GM10266 (cell line): ENCODE measurements around the gene MIF4GD.
A peak's percentile ranks its signal among the peaks of the same experiment; 100 is the strongest.

Experiments
- DNase-seq: peaks from one replicate; pipeline ENCODE4 v3.0.0; 2012; ENCODE audit errors: extremely low spot score
- CTCF ChIP-seq: IDR thresholded peaks from 2 replicates; pipeline ENCODE4 v1.5.1; 2012; ENCODE audit warnings: mild to moderate bottlenecking, low read depth; ENCODE audit not compliant: control insufficient read depth, insufficient read depth; ENCODE audit errors: missing control alignments

The MIF4GD gene

GRCh38 chr17:75270966-75271232 lies at the start of gene MIF4GD:
MIF4GD (minus strand) TSS chr17:75271231; CDS start chr17:75270195, 1,036 bp downstream.
- TF ChIP-seq CTCF = no peak
- DNase-seq = no peak

- no peak for TF ChIP-seq CTCF
- DNase-seq = peak; percentile 57
Measured at GRCh38 chr17:75319904-75320691, 49.1 kb upstream of the MIF4GD start.

DNA sequence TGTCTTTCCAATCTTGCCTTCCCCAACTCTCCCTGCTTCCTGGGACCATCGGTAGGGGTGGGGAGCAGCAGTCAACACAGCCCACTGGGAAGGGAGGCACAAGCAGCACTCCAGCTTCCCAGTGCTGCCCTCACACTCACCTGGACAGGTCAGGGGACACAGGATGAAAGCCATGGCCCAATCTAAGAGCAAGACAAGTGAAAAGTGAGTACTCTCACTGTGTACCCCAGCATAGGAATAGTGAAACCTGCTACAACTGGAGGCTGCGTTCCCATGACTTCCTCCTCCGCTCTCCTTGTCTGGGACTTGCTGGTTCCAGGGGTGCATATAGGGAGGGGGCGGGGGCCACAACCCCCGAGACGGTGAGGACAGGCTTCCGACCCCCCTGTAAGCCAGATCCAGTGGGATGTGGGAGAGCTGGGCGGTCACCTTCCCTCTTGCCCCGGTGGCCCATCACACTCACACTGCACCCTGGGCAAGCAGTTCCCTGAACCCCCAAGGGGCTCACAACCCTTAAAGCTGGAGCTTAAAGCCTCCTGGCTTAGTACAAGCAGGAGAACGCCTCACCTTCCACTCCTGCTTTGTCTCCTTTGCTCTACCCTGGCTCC lies 47.7 kb upstream of the MIF4GD start:
- no peak for DNase-seq
- no peak for TF ChIP-seq CTCF

- no peak for DNase-seq
- no peak for TF ChIP-seq CTCF
Measured at GRCh38 chr17:75318211-75318610, 47.2 kb upstream of the MIF4GD start.

GRCh38 chr17:75317671-75318070 lies 46.6 kb upstream of the MIF4GD start:
- no peak for TF ChIP-seq CTCF
- no peak for DNase-seq

- no peak for DNase-seq
- TF ChIP-seq CTCF = no peak
Measured at GRCh38 chr17:75316253-75316652, 45.2 kb upstream of the MIF4GD start.

DNA sequence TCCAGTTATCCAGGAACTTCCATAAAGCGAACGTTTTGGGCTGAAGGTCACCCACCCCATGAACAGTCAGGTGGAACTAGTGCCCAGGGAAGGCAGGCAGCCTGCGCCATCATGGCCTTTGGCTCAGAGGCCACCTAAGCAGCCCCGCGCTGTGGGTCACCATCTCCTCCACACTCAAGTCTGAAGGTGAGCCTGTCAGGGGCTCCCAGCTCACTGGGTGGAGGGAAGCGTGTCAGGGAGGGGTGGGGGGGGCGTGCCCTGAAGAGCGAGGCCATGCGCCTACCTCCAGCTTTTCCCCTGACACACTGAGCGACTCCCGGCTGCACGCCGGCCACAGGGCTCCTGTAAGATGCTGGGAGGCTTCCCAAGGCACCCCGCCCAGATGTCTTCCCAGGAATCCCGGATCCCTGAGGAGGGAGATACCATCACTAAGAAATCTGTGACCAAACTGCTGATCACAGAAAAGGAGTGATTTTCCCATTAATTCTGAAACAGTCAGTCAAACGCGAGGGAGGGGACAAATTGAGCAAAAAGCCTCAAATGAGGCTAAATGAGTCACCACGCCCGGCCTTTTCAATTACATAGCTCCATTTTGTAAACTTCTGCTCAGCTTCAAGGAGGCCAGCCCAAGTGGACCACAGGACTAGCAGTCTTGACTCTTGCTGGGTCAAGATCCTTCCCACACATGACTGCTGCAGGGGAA lies 44.7 kb upstream of the MIF4GD start:
- DNase-seq = no peak
- TF ChIP-seq CTCF = no peak
